ENCODE measurements around the gene LSM14A.

LSM14A gene

GRCh38 chr19:34275705-34276104, 103.4 kb downstream of the LSM14A start:
- TF ChIP-seq MAX (IDR thresholded peaks at IDR 0.05): no peak

- TF ChIP-seq NFIC (IDR thresholded peaks at IDR 0.05) (no peak), FOXM1 (IDR thresholded peaks at IDR 0.05; ENCODE audit: borderline replicate concordance, low read depth) (no peak), USF1 (IDR thresholded peaks at IDR 0.05) (no peak), RAD21 (IDR thresholded peaks at IDR 0.05; ENCODE audit: low read depth) (no peak), REST (IDR thresholded peaks at IDR 0.05; ENCODE audit: low read depth) (no peak), TEAD4 (IDR thresholded peaks at IDR 0.05) (no peak), TAF1 (IDR thresholded peaks at IDR 0.05; ENCODE audit: low read depth) (no peak), YY1 (IDR thresholded peaks at IDR 0.05; ENCODE audit: low read depth) (no peak), ZBTB7A (IDR thresholded peaks at IDR 0.05; ENCODE audit: low read depth) (no peak), CREB1 (IDR thresholded peaks at IDR 0.05; ENCODE audit: low read depth) (no peak), EGR1 (IDR thresholded peaks at IDR 0.05) (no peak), MAX (IDR thresholded peaks at IDR 0.05) (no peak), TCF12 (IDR thresholded peaks at IDR 0.05; ENCODE audit: low read depth) (no peak), EP300 (IDR thresholded peaks at IDR 0.05; ENCODE audit: borderline replicate concordance) (no peak), CEBPB (IDR thresholded peaks at IDR 0.05) (no peak)
Measured at GRCh38 chr19:34276614-34277013, 104.3 kb downstream of the LSM14A start.

- TF ChIP-seq REST (IDR thresholded peaks at IDR 0.05; ENCODE audit: low read depth) (no peak), FOXM1 (IDR thresholded peaks at IDR 0.05; ENCODE audit: borderline replicate concordance, low read depth) (no peak), CEBPB (IDR thresholded peaks at IDR 0.05) (no peak), TEAD4 (IDR thresholded peaks at IDR 0.05) (no peak), CREB1 (IDR thresholded peaks at IDR 0.05; ENCODE audit: low read depth) (no peak), NFIC (IDR thresholded peaks at IDR 0.05) (no peak), ZBTB7A (IDR thresholded peaks at IDR 0.05; ENCODE audit: low read depth) (no peak), EP300 (IDR thresholded peaks at IDR 0.05; ENCODE audit: borderline replicate concordance) (no peak), RAD21 (IDR thresholded peaks at IDR 0.05; ENCODE audit: low read depth) (no peak), EGR1 (IDR thresholded peaks at IDR 0.05) (no peak), MAX (IDR thresholded peaks at IDR 0.05) (no peak), TAF1 (IDR thresholded peaks at IDR 0.05; ENCODE audit: low read depth) (no peak), YY1 (IDR thresholded peaks at IDR 0.05; ENCODE audit: low read depth) (no peak), TCF12 (IDR thresholded peaks at IDR 0.05; ENCODE audit: low read depth) (no peak), USF1 (IDR thresholded peaks at IDR 0.05) (no peak)
Measured at GRCh38 chr19:34277244-34277643, 104.9 kb downstream of the LSM14A start.

GRCh38 chr19:34278783-34279182, 106.5 kb downstream of the LSM14A start:
- TF ChIP-seq TAF1 (IDR thresholded peaks at IDR 0.05; ENCODE audit: low read depth) (no peak), FOXM1 (IDR thresholded peaks at IDR 0.05; ENCODE audit: borderline replicate concordance, low read depth) (no peak), ZBTB7A (IDR thresholded peaks at IDR 0.05; ENCODE audit: low read depth) (no peak), USF1 (IDR thresholded peaks at IDR 0.05) (no peak), NFIC (IDR thresholded peaks at IDR 0.05) (no peak), YY1 (IDR thresholded peaks at IDR 0.05; ENCODE audit: low read depth) (no peak), CREB1 (IDR thresholded peaks at IDR 0.05; ENCODE audit: low read depth) (no peak), EP300 (IDR thresholded peaks at IDR 0.05; ENCODE audit: borderline replicate concordance) (no peak), RAD21 (IDR thresholded peaks at IDR 0.05; ENCODE audit: low read depth) (no peak), MAX (IDR thresholded peaks at IDR 0.05) (no peak), EGR1 (IDR thresholded peaks at IDR 0.05) (no peak), REST (IDR thresholded peaks at IDR 0.05; ENCODE audit: low read depth) (no peak), TCF12 (IDR thresholded peaks at IDR 0.05; ENCODE audit: low read depth) (no peak), TEAD4 (IDR thresholded peaks at IDR 0.05) (no peak), CEBPB (IDR thresholded peaks at IDR 0.05) (no peak)
